ENCODE data around the gene PTPRD. TPM values are rescaled to one million over a fixed set of nuclear protein-coding genes. Genes with fewer than 3 reads are reported as not detected.

PTPRD gene
- total RNA-seq, 2 experiments from 2014 or later: not detected

- H3K4me3 Mint-ChIP-seq: no peak overlapping the region
- no peak overlapping the region for H3K27ac Mint-ChIP-seq
- no peak for ATAC-seq
- no peak for DNase-seq
- no peaks in the 10 kb centered on the region for H3K9me3 Mint-ChIP-seq (ENCODE audit: low read depth)
- CTCF ChIA-PET: interaction anchor here (0.6 to 1.2 kb wide), 2 partner anchors 9 to 319 kb away, joined by 3 read pairs; no protein-coding TSS in a partner anchor
- intact Hi-C loops (cut with DNase I, micrococcal nuclease): no loop called here
- no peaks in the 10 kb centered on the region for H3K4me1 Mint-ChIP-seq
- no peaks in the 10 kb centered on the region for H3K36me3 Mint-ChIP-seq (ENCODE audit: low read depth)
- no peaks in the 10 kb centered on the region for H3K27me3 Mint-ChIP-seq
- POLR2A ChIA-PET: no interaction called here
These were observed 2274.7 kb downstream of the PTPRD start for GRCh38 chr9:8337834-8338766.

GRCh38 chr9:8332871-8333270 is 2279.9 kb downstream of the PTPRD start:
- H3K36me3 Mint-ChIP-seq (ENCODE audit: low read depth): no peaks in the 10 kb centered on the region
- ChIA-PET POLR2A (no interaction called here), CTCF (interaction anchor here (0.9 kb wide), 1 partner anchor 8 kb away, joined by 6 read pairs; no protein-coding TSS in a partner anchor)
- no peaks in the 10 kb centered on the region for H3K9me3 Mint-ChIP-seq (ENCODE audit: low read depth)
- no peak for ATAC-seq
- peaks cover 3% of the 10 kb centered on the region for H3K27me3 Mint-ChIP-seq
- H3K4me3 Mint-ChIP-seq: no peak overlapping the region
- no peaks in the 10 kb centered on the region for H3K4me1 Mint-ChIP-seq
- H3K27ac Mint-ChIP-seq: no peak overlapping the region
- intact Hi-C loops (cut with DNase I, micrococcal nuclease): no loop called here
- no peak for DNase-seq

- H3K4me1 Mint-ChIP-seq: no peaks in the 10 kb centered on the region
- CTCF ChIA-PET: interaction anchor here (0.9 kb wide), 1 partner anchor 8 kb away, joined by 6 read pairs; no protein-coding TSS in a partner anchor
These were observed 2280.5 kb downstream of the PTPRD start for GRCh38 chr9:8332331-8332650.

GRCh38 chr9:8331507-8332330 is 2281.1 kb downstream of the PTPRD start:
- Mint-ChIP-seq H3K27ac (no peak overlapping the region), H3K27me3 (peaks cover 3% of the 10 kb centered on the region), H3K4me3 (no peak overlapping the region), H3K4me1 (no peaks in the 10 kb centered on the region), H3K9me3 (ENCODE audit: low read depth) (no peaks in the 10 kb centered on the region), H3K36me3 (ENCODE audit: low read depth) (no peaks in the 10 kb centered on the region)
- DNase-seq (no peak), ATAC-seq (no peak)
- CTCF ChIA-PET: interaction anchor here (0.9 kb wide), 1 partner anchor 9 kb away, joined by 6 read pairs; no protein-coding TSS in a partner anchor
- intact Hi-C loops (cut with DNase I, micrococcal nuclease): no loop called here
- POLR2A ChIA-PET: no interaction called here

More at GRCh38 chr9:8332331-8332650, 2280.5 kb downstream of the PTPRD start:
- no peak for DNase-seq
- peaks cover 3% of the 10 kb centered on the region for H3K27me3 Mint-ChIP-seq
- no peak for ATAC-seq
- H3K4me3 Mint-ChIP-seq: no peak overlapping the region
- no peaks in the 10 kb centered on the region for H3K9me3 Mint-ChIP-seq (ENCODE audit: low read depth)
- POLR2A ChIA-PET: no interaction called here
- intact Hi-C loops (cut with DNase I, micrococcal nuclease): no loop called here
- no peak overlapping the region for H3K27ac Mint-ChIP-seq
- no peaks in the 10 kb centered on the region for H3K36me3 Mint-ChIP-seq (ENCODE audit: low read depth)

- Mint-ChIP-seq H3K27me3 (peaks cover 3% of the 10 kb centered on the region), H3K36me3 (ENCODE audit: low read depth) (no peaks in the 10 kb centered on the region), H3K9me3 (ENCODE audit: low read depth) (no peaks in the 10 kb centered on the region), H3K4me3 (no peak overlapping the region), H3K27ac (no peak overlapping the region), H3K4me1 (no peaks in the 10 kb centered on the region)
- intact Hi-C loops (cut with DNase I, micrococcal nuclease): no loop called here
- POLR2A ChIA-PET: no interaction called here
- ATAC-seq (no peak), DNase-seq (no peak)
- CTCF ChIA-PET: no interaction called here
These were observed 2283.1 kb downstream of the PTPRD start for GRCh38 chr9:8329561-8330283.

GRCh38 chr9:8315211-8315610 is 2297.6 kb downstream of the PTPRD start:
- Mint-ChIP-seq H3K4me3 (no peak overlapping the region), H3K4me1 (no peaks in the 10 kb centered on the region), H3K36me3 (ENCODE audit: low read depth) (no peaks in the 10 kb centered on the region), H3K27ac (no peak overlapping the region), H3K27me3 (peaks cover 4% of the 10 kb centered on the region), H3K9me3 (ENCODE audit: low read depth) (peaks cover 3% of the 10 kb centered on the region)
- intact Hi-C loops (cut with DNase I, micrococcal nuclease): loop anchor here in 1 of 2 experiments (5.0 kb wide), 1 partner anchor 52 kb away; no protein-coding TSS in a partner anchor
- CTCF ChIA-PET: interaction anchor here (0.6 kb wide), 1 partner anchor 22 kb away, joined by 3 read pairs; no protein-coding TSS in a partner anchor
- no peak for DNase-seq
- POLR2A ChIA-PET: no interaction called here
- ATAC-seq: no peak

- Mint-ChIP-seq H3K27ac (no peak overlapping the region), H3K9me3 (ENCODE audit: low read depth) (peaks cover 7% of the 10 kb centered on the region), H3K4me1 (no peaks in the 10 kb centered on the region), H3K27me3 (peaks cover 6% of the 10 kb centered on the region), H3K36me3 (ENCODE audit: low read depth) (peaks cover 2% of the 10 kb centered on the region), H3K4me3 (no peak overlapping the region)
- ChIA-PET CTCF (no interaction called here), POLR2A (no interaction called here)
- DNase-seq: no peak
- no peak for ATAC-seq
- intact Hi-C loops (cut with DNase I, micrococcal nuclease): no loop called here
These were observed 2303.5 kb downstream of the PTPRD start for GRCh38 chr9:8309258-8309657.

GRCh38 chr9:8304720-8305119 is 2308.1 kb downstream of the PTPRD start:
- Mint-ChIP-seq H3K4me3 (no peak overlapping the region), H3K27me3 (peaks cover 2% of the 10 kb centered on the region), H3K36me3 (ENCODE audit: low read depth) (peaks cover 2% of the 10 kb centered on the region), H3K27ac (no peak overlapping the region), H3K9me3 (ENCODE audit: low read depth) (peaks cover 6% of the 10 kb centered on the region), H3K4me1 (no peaks in the 10 kb centered on the region)
- ATAC-seq (no peak), DNase-seq (no peak)
- CTCF ChIA-PET: no interaction called here
- intact Hi-C loops (cut with DNase I, micrococcal nuclease): no loop called here
- POLR2A ChIA-PET: no interaction called here

- Mint-ChIP-seq H3K27ac (no peak overlapping the region), H3K4me1 (no peaks in the 10 kb centered on the region), H3K9me3 (ENCODE audit: low read depth) (peaks cover 2% of the 10 kb centered on the region), H3K27me3 (peaks cover 2% of the 10 kb centered on the region), H3K4me3 (no peak overlapping the region), H3K36me3 (ENCODE audit: low read depth) (no peaks in the 10 kb centered on the region)
- ChIA-PET CTCF (no interaction called here), POLR2A (no interaction called here)
- intact Hi-C loops (cut with DNase I, micrococcal nuclease): no loop called here
- DNase-seq: no peak
- no peak for ATAC-seq
These were observed 2311.5 kb downstream of the PTPRD start for GRCh38 chr9:8301296-8301695.

GRCh38 chr9:8297047-8297446 is 2315.8 kb downstream of the PTPRD start:
- Mint-ChIP-seq H3K27me3 (no peaks in the 10 kb centered on the region), H3K4me3 (no peak overlapping the region), H3K4me1 (no peaks in the 10 kb centered on the region), H3K36me3 (ENCODE audit: low read depth) (no peaks in the 10 kb centered on the region), H3K27ac (no peak overlapping the region), H3K9me3 (ENCODE audit: low read depth) (no peaks in the 10 kb centered on the region)
- ATAC-seq: no peak
- intact Hi-C loops (cut with DNase I, micrococcal nuclease): no loop called here
- POLR2A ChIA-PET: no interaction called here
- no peak for DNase-seq
- CTCF ChIA-PET: interaction anchor here (1.2 kb wide), 1 partner anchor 10 kb away, joined by 3 read pairs; no protein-coding TSS in a partner anchor

GRCh38 chr9:8292657-8293056 is 2320.1 kb downstream of the PTPRD start:
- Mint-ChIP-seq H3K4me3 (no peak overlapping the region), H3K4me1 (no peaks in the 10 kb centered on the region), H3K36me3 (ENCODE audit: low read depth) (no peaks in the 10 kb centered on the region), H3K27ac (no peak overlapping the region), H3K27me3 (no peaks in the 10 kb centered on the region), H3K9me3 (ENCODE audit: low read depth) (no peaks in the 10 kb centered on the region)
- no peak for ATAC-seq
- POLR2A ChIA-PET: no interaction called here
- DNase-seq: no peak
- intact Hi-C loops (cut with DNase I, micrococcal nuclease): no loop called here
- CTCF ChIA-PET: no interaction called here

Data from activated CD4-positive, alpha-beta T cell treated with anti-CD3 and anti-CD28 coated beads for 36 hours (primary cell).